ENCODE data around the gene PRDM16. TPM values are rescaled to one million over a fixed set of nuclear protein-coding genes. Genes with fewer than 3 reads are reported as not detected.

The PRDM16 gene
- polyA plus RNA-seq, 2 of the 4 experiments (the other 2 are of a cell fraction), result 0.03 to 0.35 TPM

GRCh38 chr1:3469849-3470649 lies 401.0 kb downstream of the PRDM16 start:
- ChIA-PET CTCF (interaction anchor here (1.8 to 4.0 kb wide), 2 partner anchors 17 to 128 kb away, joined by 4 to 26 read pairs; no protein-coding TSS in a partner anchor), POLR2A (no interaction called here)
- H3K4me1 ChIP-seq, result peaks cover 12% of the 10 kb centered on the region

GRCh38 chr1:3470650-3471355 lies 401.8 kb downstream of the PRDM16 start:
- Histone ChIP-seq H3K9me3 (no peaks in the 10 kb centered on the region), H3K4me2 (peak overlapping the region; percentile 45), H3K27ac (peak overlapping the region; percentile 60 to 85; a peak in 5 of 6 replicates), H3K4me1 (peaks cover 12% of the 10 kb centered on the region), H3K4me3 (no peak overlapping the region)
- ChIA-PET POLR2A (interaction anchor here (0.8 kb wide), 1 partner anchor 14 kb away, joined by 3 read pairs; no protein-coding TSS in a partner anchor), CTCF (interaction anchor here (0.6 to 4.0 kb wide), 11 partner anchors 8 to 451 kb away, joined by 3 to 69 read pairs (median 4); partner anchors contain the start of gene ARHGEF16)
- FAIRE-seq, result no peak
- no peak for DNase-seq (ENCODE audit: low read depth in 1 of 2, low spot score in 1 of 2)
- TF ChIP-seq CEBPB (IDR thresholded peaks at IDR 0.05) (no peak), TP53 (CRISPR knock-in tag; IDR thresholded peaks at IDR 0.05) (no peak), PBX3 (IDR thresholded peaks at IDR 0.05) (no peak), HOXB13 (CRISPR knock-in tag; IDR thresholded peaks at IDR 0.05; ENCODE audit: low read depth) (no peak), SREBF2 (IDR thresholded peaks at IDR 0.05) (no peak), FOSL2 (IDR thresholded peaks at IDR 0.05) (no peak), FOSL2 (CRISPR knock-in tag; IDR thresholded peaks at IDR 0.05) (no peak), ZC3H11A (IDR thresholded peaks at IDR 0.05) (no peak), CTCF (IDR thresholded peaks at IDR 0.05) (no peak), SMC3 (IDR thresholded peaks at IDR 0.05) (no peak)
- WGBS (ENCODE audit: missing lambda C conversion rate), result 77% methylated on average over 17 of the region's 22 CpGs
- peak; percentile 2 to 31; a peak in 3 of 6 replicates for ATAC-seq

More at GRCh38 chr1:3469849-3470649, 401.0 kb downstream of the PRDM16 start:
- H3K4me2 ChIP-seq, result no peak overlapping the region
- 91% methylated on average over 13 of the region's 17 CpGs for WGBS (ENCODE audit: missing lambda C conversion rate)
- no peak for ATAC-seq
- DNase-seq (ENCODE audit: low read depth in 1 of 2, low spot score in 1 of 2), result no peak
- no peak overlapping the region for H3K4me3 ChIP-seq
- TF ChIP-seq SREBF2 (IDR thresholded peaks at IDR 0.05) (no peak), POLR2A (IDR thresholded peaks at IDR 0.05; ENCODE audit: low read length) (no peak), ZFP36 (IDR thresholded peaks at IDR 0.05; ENCODE audit: borderline replicate concordance, partially characterized antibody) (no peak), HOXA7 (CRISPR knock-in tag; IDR thresholded peaks at IDR 0.05) (no peak), HOXB5 (CRISPR knock-in tag; IDR thresholded peaks at IDR 0.05) (no peak), RARB (CRISPR knock-in tag; IDR thresholded peaks at IDR 0.05) (no peak), E2F6 (IDR thresholded peaks at IDR 0.05; ENCODE audit: borderline replicate concordance, low read depth) (no peak), CHD2 (IDR thresholded peaks at IDR 0.05; ENCODE audit: low read length, partially characterized antibody) (no peak), POLR2AphosphoS2 (conservative IDR thresholded peaks at IDR 0.05; ENCODE audit: low read length) (no peak), ZSCAN20 (CRISPR knock-in tag; IDR thresholded peaks at IDR 0.05) (no peak), NR3C1 (IDR thresholded peaks at IDR 0.05) (no peak), CBX8 (IDR thresholded peaks at IDR 0.05) (no peak), FOSB (CRISPR knock-in tag; IDR thresholded peaks at IDR 0.05) (no peak), RFX5 (IDR thresholded peaks at IDR 0.05) (no peak), GATA3 (IDR thresholded peaks at IDR 0.05; ENCODE audit: borderline replicate concordance) (no peak), RCOR1 (IDR thresholded peaks at IDR 0.05; ENCODE audit: low read depth, low read length) (no peak)
- peak overlapping the region in 1 of 2 experiments; percentile 85; a peak in 2 of 6 replicates for H3K27ac ChIP-seq
- H3K9me3 ChIP-seq, result no peaks in the 10 kb centered on the region
- FAIRE-seq, result no peak

All from A549 (cell line).